Sigmoid colon (tissue), 7 donors: Measurements from ENCODE around the gene HRH4. TPM values are rescaled to one million over a fixed set of nuclear protein-coding genes. Genes with fewer than 3 reads are reported as not detected.

Source experiments
- DNase-seq: peaks from one replicate; pipeline ENCODE4 v3.0.0-alpha.2; 2019
- H3K27ac ChIP-seq, 4 donors: fragments of 200-600 bp; sonication (generic); one replicate each; pipeline ENCODE4 v1.5.1; 2016 to 2019; ENCODE audit warnings: mild to moderate bottlenecking in 1 of 4
- H3K27me3 ChIP-seq, 3 donors: fragments of 200-600 bp; sonication (generic); one replicate each; pipeline ENCODE4 v1.5.1; 2019; ENCODE audit warnings: mild to moderate bottlenecking in 1 of 3
- H3K36me3 ChIP-seq, 4 donors: fragments of 200-600 bp; sonication (generic); one replicate each; pipeline ENCODE4 v1.5.1; 2016 to 2019
- H3K4me1 ChIP-seq, 4 donors: fragments of 200-600 bp; sonication (generic); one replicate each; pipeline ENCODE4 v1.5.1; 2017 to 2019
- H3K4me3 ChIP-seq, 4 donors: fragments of 200-600 bp; sonication (generic); one replicate each; pipeline ENCODE4 v1.5.1; 2017 to 2019; ENCODE audit warnings: mild to moderate bottlenecking in 2 of 4, moderate library complexity in 1 of 4
- H3K9me3 ChIP-seq, 4 donors: fragments of 200-600 bp in 3 of 4; sonication (generic) in 3 of 4; one replicate each; pipeline versions ENCODE4 v1.5.1 to v1.6.1; 2013 to 2019
- CTCF ChIP-seq, 4 experiments: fragments of 450-650 bp in 3 of 4; fragments of 200-600 bp in 1 of 4; IDR thresholded peaks; one replicate each; pipeline ENCODE4 v1.5.1; 2016 to 2019; ENCODE audit warnings: antibody characterized with exemption in 4 of 4, mild to moderate bottlenecking in 3 of 4, moderate library complexity in 2 of 4
- EP300 ChIP-seq, 4 donors: sonication (generic); formaldehyde crosslinking; IDR thresholded peaks; one replicate each; pipeline ENCODE4 v1.6.1; 2017; ENCODE audit warnings: antibody characterized with exemption in 4 of 4
- POLR2A ChIP-seq, 2 donors: fragments of 450-650 bp; IDR thresholded peaks; one replicate each; pipeline ENCODE4 v1.6.1; 2016; ENCODE audit warnings: antibody characterized with exemption in 2 of 2, mild to moderate bottlenecking in 2 of 2, moderate library complexity in 2 of 2
- POLR2AphosphoS5 ChIP-seq, 4 donors: sonication (generic); formaldehyde crosslinking; IDR thresholded peaks; one replicate each; pipeline ENCODE4 v1.6.1; 2017; ENCODE audit warnings: antibody characterized with exemption in 4 of 4
- WGBS, 2 donors: extraction: QIAGEN DNeasy Blood & Tissue Kit; methylation state at CpG; one replicate each; pipeline ENCODE4 v1.1.7; 2013; 5-methylcytosine and 5-hydroxymethylcytosine counted together
- intact Hi-C: fragments of 100-400 bp; cut with DNase I; formaldehyde crosslinking; loops from one replicate; pipeline ENCODE4 v1.15.1; 2023
- polyA plus RNA-seq, 3 donors: library from polyadenylated mRNA; stranded (reverse); fragments of 200-250 nt; gene quantifications; one replicate each; pipeline ENCODE4 v1.2.3, GENCODE V29; 2013
- small RNA-seq, 3 donors: library from RNA; depleted of rRNA; stranded (forward); fragments of <200 nt; gene quantifications; one replicate each; pipeline ENCODE3, GENCODE V24; 2016
- total RNA-seq, 4 donors: library from RNA; depleted of rRNA; stranded (reverse); fragments of >200 nt; gene quantifications; one replicate each; pipeline ENCODE4 v1.1.0, GENCODE V29; 2016
- donor health status: healthy with polysubstance abuse.
- donor health status: Bipolar disorder and iron deficiency.
- donor health status: healthy.

Gene HRH4
- total and polyA plus RNA-seq, 7 donors = under 0.01 to 0.01 TPM; not detected in 5

DNA sequence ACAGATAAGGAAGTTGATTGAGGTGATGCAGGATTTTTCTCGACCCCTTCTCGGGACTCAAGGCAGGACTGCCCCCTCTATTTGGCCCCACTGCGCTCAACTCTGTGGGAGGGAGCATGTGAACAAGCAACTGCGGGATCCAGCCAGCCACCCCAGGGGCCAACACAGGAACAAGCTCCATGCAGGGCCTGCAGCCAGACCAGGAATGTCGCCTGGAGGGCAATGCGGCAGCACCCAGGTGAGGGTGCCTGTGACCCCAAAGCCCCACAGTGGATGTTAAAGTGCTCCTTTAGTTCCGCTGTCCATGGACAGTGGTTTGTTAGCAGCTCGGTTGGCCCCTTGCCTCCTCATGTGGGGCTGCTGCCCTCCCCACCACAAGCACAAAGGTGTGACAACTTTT lies 57.1 kb downstream of the HRH4 start:
- intact Hi-C loops = no loop called here
- Histone ChIP-seq H3K27ac (no peak overlapping the region), H3K27me3 (no peaks in the 10 kb centered on the region), H3K36me3 (no peaks in the 10 kb centered on the region), H3K4me1 (no peaks in the 10 kb centered on the region), H3K9me3 (no peaks in the 10 kb centered on the region), H3K4me3 (no peak overlapping the region)
- TF ChIP-seq EP300 (IDR thresholded peaks at IDR 0.05) (no peak), POLR2AphosphoS5 (IDR thresholded peaks at IDR 0.05) (no peak), CTCF (IDR thresholded peaks at IDR 0.05) (no peak), POLR2A (IDR thresholded peaks at IDR 0.05) (no peak)
- DNase-seq = no peak
- WGBS, 2 donors = 95% methylated on average over 8 of the region's 8 CpGs

- no peaks in the 10 kb centered on the region for H3K9me3 ChIP-seq
- no peaks in the 10 kb centered on the region for H3K27me3 ChIP-seq
- no peaks in the 10 kb centered on the region for H3K36me3 ChIP-seq
- no peak overlapping the region for H3K4me3 ChIP-seq
- no peaks in the 10 kb centered on the region for H3K4me1 ChIP-seq
- 86 to 92% methylated on average over 14 of the region's 14 CpGs for WGBS, 2 donors
- no peak overlapping the region for H3K27ac ChIP-seq
- no peak for DNase-seq
- no peak for TF ChIP-seq POLR2AphosphoS5 (IDR thresholded peaks at IDR 0.05)
- no peak for TF ChIP-seq EP300 (IDR thresholded peaks at IDR 0.05)
- no peak for TF ChIP-seq POLR2A (IDR thresholded peaks at IDR 0.05)
- TF ChIP-seq CTCF (IDR thresholded peaks at IDR 0.05) = no peak
- intact Hi-C loops = no loop called here
These were observed 58.2 kb downstream of the HRH4 start for GRCh38 chr18:24518596-24518995.

Small RNAs within 50 kb of the gene (small RNA-seq; reads per million reads assigned to genes)
- gene RF00019 = 0 reads per million in 3 donors

Other genes starting within 250 kb of the HRH4 start
- 100 to 1,000 TPM in 1 of 4 donors, 10 to 100 TPM in 3; 71.3 to 110 (median 94.6) TPM for gene OSBPL1A, start 62.8 kb upstream of the HRH4 start, total RNA-seq
- gene OSBPL1A, start 62.8 kb upstream of the HRH4 start, polyA plus RNA-seq = 10 to 100 TPM; 15.2 to 45.3 (median 42.0) TPM
- 10 to 100 TPM; 15.6 to 24.6 (median 19.1) TPM for gene IMPACT, start 34.0 kb upstream of the HRH4 start, total RNA-seq
- gene IMPACT, start 34.0 kb upstream of the HRH4 start, polyA plus RNA-seq = 10 to 100 TPM; 11.7 to 14.4 (median 12.0) TPM